ENCODE data around the gene FAM43A.

The FAM43A gene

DNA sequence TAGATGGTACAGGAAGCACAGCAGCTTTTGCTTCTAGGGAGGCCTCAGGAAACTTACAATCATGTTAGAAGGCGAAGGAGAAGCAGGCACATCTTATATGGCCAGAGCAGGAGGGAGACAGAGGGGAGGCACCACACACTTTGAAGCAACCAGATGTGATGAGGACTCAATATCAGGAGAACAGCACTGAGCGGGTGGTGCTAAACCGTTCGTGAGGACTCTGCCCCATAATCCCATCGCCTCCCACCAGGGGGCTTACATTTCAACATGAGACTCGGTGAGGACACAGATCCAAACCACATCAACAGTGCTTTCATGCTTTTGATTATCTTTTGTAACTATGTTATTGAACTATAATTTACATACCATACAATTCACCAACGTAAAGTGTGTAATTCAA, 44.9 kb upstream of the FAM43A start:
- no peak overlapping the region for H3K4me2 ChIP-seq

DNA sequence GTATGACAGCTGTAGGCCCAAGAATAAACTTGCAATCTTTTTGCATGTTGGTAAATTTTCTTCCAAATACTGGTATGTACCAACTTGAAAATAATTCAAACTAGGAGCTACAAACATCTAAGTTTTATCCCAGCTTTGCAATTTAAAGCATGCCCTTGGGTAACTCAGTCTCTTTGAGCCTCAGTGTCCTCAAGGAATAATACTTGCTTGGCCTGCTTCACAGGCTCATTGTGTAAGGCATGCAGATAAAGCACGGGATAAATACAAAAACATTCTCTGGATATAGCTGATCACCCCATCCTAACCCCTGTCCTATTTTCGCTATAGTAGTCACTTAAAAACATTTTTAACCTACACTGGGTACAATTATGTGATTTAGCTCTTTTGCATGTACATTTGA, 42.9 kb upstream of the FAM43A start:
- Histone ChIP-seq H4K20me1 (ENCODE audit: insufficient read depth) (no peaks in the 10 kb centered on the region), H3K36me3 (ENCODE audit: insufficient read depth) (peaks cover 3% of the 10 kb centered on the region; the same call in 1 of the 2 replicates), H3K4me3 (IDR thresholded peaks at IDR 0.05; ENCODE audit: insufficient read depth, low read depth, low read length) (no peak overlapping the region), H3K4me2 (no peak overlapping the region), H3K79me2 (ENCODE audit: insufficient read depth, low read depth) (no peaks in the 10 kb centered on the region), H2AFZ (ENCODE audit: low read depth) (no peak overlapping the region), H3K4me1 (ENCODE audit: low read depth, poor library complexity, severe bottlenecking) (no peaks in the 10 kb centered on the region), H3K9ac (no peak overlapping the region), H3K27ac (no peak overlapping the region), H3K27me3 (ENCODE audit: insufficient read depth, low read depth) (no peaks in the 10 kb centered on the region)
- TF ChIP-seq, protein P1, sequence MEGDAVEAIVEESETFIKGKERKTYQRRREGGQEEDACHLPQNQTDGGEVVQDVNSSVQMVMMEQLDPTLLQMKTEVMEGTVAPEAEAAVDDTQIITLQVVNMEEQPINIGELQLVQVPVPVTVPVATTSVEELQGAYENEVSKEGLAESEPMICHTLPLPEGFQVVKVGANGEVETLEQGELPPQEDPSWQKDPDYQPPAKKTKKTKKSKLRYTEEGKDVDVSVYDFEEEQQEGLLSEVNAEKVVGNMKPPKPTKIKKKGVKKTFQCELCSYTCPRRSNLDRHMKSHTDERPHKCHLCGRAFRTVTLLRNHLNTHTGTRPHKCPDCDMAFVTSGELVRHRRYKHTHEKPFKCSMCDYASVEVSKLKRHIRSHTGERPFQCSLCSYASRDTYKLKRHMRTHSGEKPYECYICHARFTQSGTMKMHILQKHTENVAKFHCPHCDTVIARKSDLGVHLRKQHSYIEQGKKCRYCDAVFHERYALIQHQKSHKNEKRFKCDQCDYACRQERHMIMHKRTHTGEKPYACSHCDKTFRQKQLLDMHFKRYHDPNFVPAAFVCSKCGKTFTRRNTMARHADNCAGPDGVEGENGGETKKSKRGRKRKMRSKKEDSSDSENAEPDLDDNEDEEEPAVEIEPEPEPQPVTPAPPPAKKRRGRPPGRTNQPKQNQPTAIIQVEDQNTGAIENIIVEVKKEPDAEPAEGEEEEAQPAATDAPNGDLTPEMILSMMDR (conservative IDR thresholded peaks at IDR 0.05; ENCODE audit: low read depth, low read length) = no peak

More for the DNA sequence above, 44.9 kb upstream of the FAM43A start:
- Histone ChIP-seq H3K4me3 (IDR thresholded peaks at IDR 0.05; ENCODE audit: insufficient read depth, low read depth, low read length) (no peak overlapping the region), H3K36me3 (ENCODE audit: insufficient read depth) (peaks cover 3% of the 10 kb centered on the region; the same call in 1 of the 2 replicates), H3K9ac (no peak overlapping the region), H3K79me2 (ENCODE audit: insufficient read depth, low read depth) (no peaks in the 10 kb centered on the region), H2AFZ (ENCODE audit: low read depth) (no peak overlapping the region), H4K20me1 (ENCODE audit: insufficient read depth) (no peaks in the 10 kb centered on the region), H3K27ac (no peak overlapping the region), H3K27me3 (ENCODE audit: insufficient read depth, low read depth) (no peaks in the 10 kb centered on the region), H3K4me1 (ENCODE audit: low read depth, poor library complexity, severe bottlenecking) (no peaks in the 10 kb centered on the region)
- TF ChIP-seq, protein P1 (conservative IDR thresholded peaks at IDR 0.05; ENCODE audit: low read depth, low read length) = peak; percentile 54

DNA sequence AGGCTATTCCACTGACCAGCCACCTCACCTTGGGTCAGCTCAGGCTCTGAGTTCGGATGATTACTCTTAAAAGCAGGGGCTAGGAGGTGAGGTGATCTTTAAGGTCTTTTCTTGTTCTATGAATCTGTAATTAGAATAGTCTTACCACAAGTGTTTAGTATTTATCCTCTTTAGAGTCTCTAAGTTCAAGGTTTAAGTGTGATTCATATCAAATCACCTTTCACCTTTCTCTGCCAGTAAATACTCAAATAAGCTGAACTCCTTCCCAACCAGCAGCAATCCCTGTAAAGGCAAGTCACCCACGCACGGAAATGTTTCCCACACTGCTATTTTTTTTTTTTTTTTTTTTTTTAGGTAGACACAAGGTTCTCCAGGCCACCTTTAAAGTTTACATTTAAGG, 37.9 kb upstream of the FAM43A start:
- Histone ChIP-seq H3K27ac (no peak overlapping the region), H3K79me2 (ENCODE audit: insufficient read depth, low read depth) (no peaks in the 10 kb centered on the region), H3K36me3 (ENCODE audit: insufficient read depth) (peaks cover 15% of the 10 kb centered on the region; the same call in 1 of the 2 replicates), H3K4me1 (ENCODE audit: low read depth, poor library complexity, severe bottlenecking) (no peaks in the 10 kb centered on the region), H2AFZ (ENCODE audit: low read depth) (no peak overlapping the region), H3K27me3 (ENCODE audit: insufficient read depth, low read depth) (no peaks in the 10 kb centered on the region), H3K9ac (no peak overlapping the region), H3K4me3 (IDR thresholded peaks at IDR 0.05; ENCODE audit: insufficient read depth, low read depth, low read length) (no peak overlapping the region), H4K20me1 (ENCODE audit: insufficient read depth) (no peaks in the 10 kb centered on the region), H3K4me2 (no peak overlapping the region)
- TF ChIP-seq, protein P1 (conservative IDR thresholded peaks at IDR 0.05; ENCODE audit: low read depth, low read length) = no peak

DNA sequence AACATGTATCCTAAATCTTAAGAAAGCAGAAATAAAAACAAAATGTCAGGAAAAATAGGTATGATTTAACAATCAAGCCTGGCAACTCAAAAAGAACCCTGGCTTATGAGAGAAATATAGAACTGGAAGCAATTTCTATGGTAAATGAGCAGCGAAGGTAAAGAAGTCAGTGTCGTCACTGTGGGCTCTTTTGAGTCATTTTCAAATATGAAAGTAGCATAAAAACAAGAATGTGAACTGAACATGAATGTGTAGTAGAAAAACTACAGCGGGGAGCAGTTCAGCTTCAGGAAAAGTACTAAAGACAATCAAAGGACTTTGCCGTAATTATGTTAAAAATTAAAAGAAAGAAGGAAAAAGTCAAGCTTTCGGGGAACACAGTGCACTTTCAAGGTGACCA, 31.2 kb upstream of the FAM43A start:
- TF ChIP-seq, protein P1 (conservative IDR thresholded peaks at IDR 0.05; ENCODE audit: low read depth, low read length) = no peak
- no peak overlapping the region for H3K4me2 ChIP-seq
- H3K27me3 ChIP-seq (ENCODE audit: insufficient read depth, low read depth) = no peaks in the 10 kb centered on the region
- H3K27ac ChIP-seq = no peak overlapping the region
- no peak overlapping the region for H2AFZ ChIP-seq (ENCODE audit: low read depth)
- H3K79me2 ChIP-seq (ENCODE audit: insufficient read depth, low read depth) = peaks cover 4% of the 10 kb centered on the region; the same call in 1 of the 2 replicates
- no peak overlapping the region for H3K9ac ChIP-seq
- no peak overlapping the region for H3K4me3 ChIP-seq (IDR thresholded peaks at IDR 0.05; ENCODE audit: insufficient read depth, low read depth, low read length)
- H4K20me1 ChIP-seq (ENCODE audit: insufficient read depth) = no peaks in the 10 kb centered on the region; the same call in 1 of the 2 replicates
- peaks cover 28% of the 10 kb centered on the region; the same call in 1 of the 2 replicates for H3K36me3 ChIP-seq (ENCODE audit: insufficient read depth)
- no peaks in the 10 kb centered on the region for H3K4me1 ChIP-seq (ENCODE audit: low read depth, poor library complexity, severe bottlenecking)
